ENCODE measurements around the gene SLC16A5. TPM values are rescaled to one million over a fixed set of nuclear protein-coding genes. Genes with fewer than 3 reads are reported as not detected.

SLC16A5 gene
- total RNA-seq, 4 donors from 2014 or later, result 4.6 to 27.9 (median 7.7) TPM

DNA sequence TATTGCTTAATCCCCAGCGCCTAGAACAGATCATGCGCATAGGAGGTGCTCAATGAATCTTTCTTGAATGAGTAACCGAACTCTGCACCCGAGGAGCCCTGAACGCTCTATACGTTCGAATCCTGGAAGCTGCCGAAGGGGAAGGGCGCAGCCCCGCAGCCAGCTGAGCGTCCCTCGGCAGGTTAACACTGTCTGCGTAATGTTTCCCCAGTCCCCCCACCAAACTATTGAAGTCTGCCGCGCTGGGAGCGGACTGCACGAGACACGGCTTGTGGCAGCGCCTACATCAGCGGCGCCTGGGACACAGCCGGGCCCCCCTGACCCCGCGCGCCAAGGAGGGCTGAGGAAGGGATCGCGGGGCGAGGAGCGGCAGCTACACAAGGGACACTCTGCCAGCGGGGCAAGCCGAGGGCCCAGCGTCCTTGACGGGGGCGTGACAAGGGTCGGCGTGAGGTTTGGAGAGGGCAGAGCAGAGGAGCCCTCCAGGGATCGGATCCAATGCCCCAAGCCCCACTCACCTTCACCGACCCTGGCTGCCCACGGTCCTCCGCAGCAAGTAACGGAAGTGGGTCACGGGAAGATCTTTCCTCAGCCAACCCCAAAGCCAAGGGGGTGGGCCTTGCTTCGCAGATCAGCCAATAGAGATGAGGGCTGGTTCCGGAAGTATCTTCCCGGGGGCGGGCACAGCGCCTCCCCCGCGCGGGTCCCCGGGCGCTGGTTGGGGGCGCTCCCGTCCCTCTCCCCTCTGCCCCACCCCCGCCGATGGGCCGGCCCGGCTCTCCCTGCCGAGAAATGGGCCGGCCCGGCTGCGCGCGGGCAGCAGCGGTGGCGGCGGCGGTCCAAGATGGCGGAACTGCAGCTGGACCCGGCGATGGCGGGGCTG lies 41.1 kb upstream of the SLC16A5 start, which contains the start of the genes ATP5PD and KCTD2:
Gene ATP5PD, minus strand, starts transcription at position 563 of the 883 bp plus-strand sequence. CDS start 4,319 bp downstream, outside the sequence.
Gene KCTD2, plus strand, starts transcription at position 819 of the 883 bp plus-strand sequence. Its CDS starts 26 bp downstream, at position 845.
- Histone ChIP-seq H3K36me3 (peaks cover 0 to 19% (median under 1%) of the 10 kb centered on the region in 3 donors), H3K9me3 (no peaks in the 10 kb centered on the region), H3K27me3 (no peaks in the 10 kb centered on the region), H3K4me1 (peaks cover 0 to 37% (median 21%) of the 10 kb centered on the region in 4 donors), H3K4me3 (peak within 1 kb of the TSS; percentile 65 to 98 (median 78)), H3K27ac (peak within 1 kb of the TSS; percentile 90 to 98 (median 92))
- 1% methylated on average over 44 to 52 of the region's 72 CpGs for WGBS, 2 donors
- TF ChIP-seq POLR2A (IDR thresholded peaks at IDR 0.05), result peak; percentile 88 to 90
- peak; percentile 47 to 98 for TF ChIP-seq EP300 (IDR thresholded peaks at IDR 0.05)
- TF ChIP-seq, protein P1, sequence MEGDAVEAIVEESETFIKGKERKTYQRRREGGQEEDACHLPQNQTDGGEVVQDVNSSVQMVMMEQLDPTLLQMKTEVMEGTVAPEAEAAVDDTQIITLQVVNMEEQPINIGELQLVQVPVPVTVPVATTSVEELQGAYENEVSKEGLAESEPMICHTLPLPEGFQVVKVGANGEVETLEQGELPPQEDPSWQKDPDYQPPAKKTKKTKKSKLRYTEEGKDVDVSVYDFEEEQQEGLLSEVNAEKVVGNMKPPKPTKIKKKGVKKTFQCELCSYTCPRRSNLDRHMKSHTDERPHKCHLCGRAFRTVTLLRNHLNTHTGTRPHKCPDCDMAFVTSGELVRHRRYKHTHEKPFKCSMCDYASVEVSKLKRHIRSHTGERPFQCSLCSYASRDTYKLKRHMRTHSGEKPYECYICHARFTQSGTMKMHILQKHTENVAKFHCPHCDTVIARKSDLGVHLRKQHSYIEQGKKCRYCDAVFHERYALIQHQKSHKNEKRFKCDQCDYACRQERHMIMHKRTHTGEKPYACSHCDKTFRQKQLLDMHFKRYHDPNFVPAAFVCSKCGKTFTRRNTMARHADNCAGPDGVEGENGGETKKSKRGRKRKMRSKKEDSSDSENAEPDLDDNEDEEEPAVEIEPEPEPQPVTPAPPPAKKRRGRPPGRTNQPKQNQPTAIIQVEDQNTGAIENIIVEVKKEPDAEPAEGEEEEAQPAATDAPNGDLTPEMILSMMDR (IDR thresholded peaks at IDR 0.05), result peak in 2 of 5 experiments; percentile 16 to 27
- DNase-seq (ENCODE audit: low spot score in 2 of 2), result peak; percentile 91 to 92

DNA sequence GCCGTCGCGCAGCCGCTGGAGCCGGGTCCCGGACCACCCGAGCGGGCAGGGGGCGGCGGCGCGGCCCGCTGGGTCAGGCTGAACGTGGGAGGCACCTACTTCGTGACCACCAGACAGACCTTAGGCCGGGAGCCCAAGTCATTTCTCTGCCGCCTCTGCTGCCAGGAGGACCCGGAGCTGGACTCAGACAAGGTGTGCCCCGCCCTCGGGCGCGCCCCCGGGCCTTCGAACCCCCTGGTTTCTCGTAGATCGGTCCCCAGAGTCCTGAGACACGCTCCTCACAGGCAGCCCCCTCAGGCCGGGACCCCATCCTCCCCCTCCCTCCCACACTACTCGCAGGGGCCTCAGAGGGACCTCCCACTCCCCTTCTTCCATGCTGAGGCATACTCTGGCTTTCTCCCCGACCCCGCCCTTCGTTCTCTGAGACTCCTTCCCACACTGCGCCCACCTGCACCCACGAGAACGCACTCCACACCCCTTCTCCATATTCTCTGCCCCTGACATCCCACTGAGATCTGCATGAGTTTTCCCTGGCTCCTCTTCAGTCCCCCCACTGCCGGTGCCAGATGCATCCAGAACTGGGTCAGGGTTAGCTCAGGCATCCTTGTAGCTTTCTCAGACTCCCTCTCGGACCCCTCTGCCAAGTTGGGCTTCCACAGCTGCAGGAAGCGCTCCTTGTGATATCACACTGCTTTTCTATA lies 40.2 kb upstream of the SLC16A5 start:
- Histone ChIP-seq H3K4me1 (peaks cover 0 to 37% (median 21%) of the 10 kb centered on the region in 4 donors), H3K36me3 (peaks cover 0 to 21% (median 0%) of the 10 kb centered on the region in 3 donors), H3K27me3 (no peaks in the 10 kb centered on the region), H3K4me3 (peak overlapping the region; percentile 65 to 98 (median 78)), H3K9me3 (no peaks in the 10 kb centered on the region), H3K27ac (peak overlapping the region; percentile 82 to 98 (median 92))
- DNase-seq (ENCODE audit: low spot score in 2 of 2), result peak in 1 of 2 donors; percentile 9
- WGBS, 2 donors, result 0 to 1% methylated on average over 33 to 37 of the region's 38 CpGs
- TF ChIP-seq EP300 (IDR thresholded peaks at IDR 0.05) (no peak), POLR2A (IDR thresholded peaks at IDR 0.05) (no peak)
- TF ChIP-seq, protein P1 (IDR thresholded peaks at IDR 0.05), result no peak

DNA sequence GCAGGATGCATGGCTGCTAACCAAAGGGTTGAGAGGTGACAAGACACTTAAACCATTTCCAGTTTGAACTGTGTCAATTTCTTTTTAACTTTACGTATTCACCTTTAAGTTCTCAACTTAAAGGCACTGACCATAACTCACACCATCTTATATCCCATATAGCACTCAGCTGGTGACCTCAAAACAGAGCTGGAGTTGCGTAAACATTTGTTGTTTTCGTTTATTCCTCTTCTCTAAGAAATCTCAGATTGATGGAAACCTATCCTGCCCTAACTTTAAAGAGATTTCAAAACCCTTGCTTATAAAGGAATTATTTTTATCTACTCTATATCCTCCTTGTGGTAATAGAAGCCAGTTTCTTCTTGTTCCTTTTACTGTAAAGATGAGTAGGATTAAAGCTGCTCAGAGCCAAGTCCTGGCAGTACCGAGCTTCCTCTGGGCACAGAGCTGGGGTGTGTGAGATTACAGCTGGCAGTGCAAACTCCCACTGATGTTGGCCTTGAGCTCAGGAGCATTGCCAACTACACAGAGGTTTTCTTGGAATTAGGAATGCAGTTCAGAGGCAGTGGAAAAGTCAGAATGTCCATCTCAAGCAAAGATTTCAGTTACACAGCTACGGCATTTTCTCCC lies 39.4 kb upstream of the SLC16A5 start:
- WGBS, 2 donors, result 18 to 27% methylated on average over 5 of the region's 5 CpGs
- Histone ChIP-seq H3K36me3 (peaks cover 0 to 29% (median 4%) of the 10 kb centered on the region in 3 donors), H3K27me3 (no peaks in the 10 kb centered on the region), H3K4me1 (peaks cover 0 to 37% (median 21%) of the 10 kb centered on the region in 4 donors), H3K9me3 (no peaks in the 10 kb centered on the region), H3K4me3 (peak overlapping the region; percentile 65 to 98 (median 78)), H3K27ac (peak overlapping the region; percentile 82 to 98 (median 92))
- DNase-seq (ENCODE audit: low spot score in 2 of 2), result no peak
- no peak for TF ChIP-seq POLR2A (IDR thresholded peaks at IDR 0.05)
- TF ChIP-seq EP300 (IDR thresholded peaks at IDR 0.05), result peak in 1 of 2 donors; percentile 28

DNA sequence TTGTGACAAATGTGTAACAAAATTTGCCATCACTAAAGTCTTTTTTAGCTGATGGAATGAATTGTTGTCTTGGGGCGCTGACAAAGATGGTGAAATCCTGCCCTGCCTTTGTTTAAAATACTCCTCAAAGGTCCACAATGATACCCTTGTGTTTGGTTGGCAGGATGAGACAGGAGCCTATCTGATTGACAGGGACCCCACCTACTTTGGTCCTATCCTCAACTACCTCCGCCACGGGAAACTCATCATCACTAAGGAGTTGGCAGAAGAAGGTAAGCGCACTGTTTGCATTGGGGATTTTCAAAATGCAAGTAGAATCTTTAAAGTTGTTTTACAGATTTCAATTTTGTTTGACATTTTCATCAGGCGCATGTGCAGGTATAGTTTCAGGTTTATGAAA lies 38.7 kb upstream of the SLC16A5 start:
- no peak for DNase-seq (ENCODE audit: low spot score in 2 of 2)
- TF ChIP-seq POLR2A (IDR thresholded peaks at IDR 0.05) (no peak), EP300 (IDR thresholded peaks at IDR 0.05) (no peak)
- TF ChIP-seq, protein P1 (IDR thresholded peaks at IDR 0.05), result no peak
- Histone ChIP-seq H3K9me3 (no peaks in the 10 kb centered on the region), H3K4me1 (peaks cover 0 to 37% (median 21%) of the 10 kb centered on the region in 4 donors), H3K4me3 (no peak overlapping the region), H3K27me3 (no peaks in the 10 kb centered on the region), H3K36me3 (peaks cover 0 to 36% (median 5%) of the 10 kb centered on the region in 3 donors), H3K27ac (peak overlapping the region in 3 of 4 donors; percentile 82 to 98 (median 91))
- WGBS, 2 donors, result 75 to 79% methylated on average over 5 of the region's 5 CpGs

DNA sequence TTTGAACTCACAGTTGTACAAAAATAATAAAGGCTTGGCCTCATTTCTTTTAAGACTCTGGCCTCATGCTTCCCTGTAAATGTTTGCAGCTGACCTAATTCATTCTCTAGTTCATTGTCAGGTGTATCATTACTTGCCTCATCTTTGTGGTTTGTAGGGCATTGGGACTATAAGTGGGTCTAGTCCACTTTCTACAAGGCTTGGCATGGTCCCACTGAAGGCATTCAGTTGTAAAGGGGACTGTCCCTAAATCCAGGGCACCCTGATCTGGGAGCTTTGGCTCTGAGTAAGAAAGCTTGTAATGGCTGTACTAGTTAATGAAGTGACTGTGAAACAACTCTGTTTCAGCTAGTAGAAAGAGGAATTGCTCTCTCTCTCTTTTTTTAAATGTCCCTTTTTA lies 38.0 kb upstream of the SLC16A5 start:
- H3K27ac ChIP-seq, result no peak overlapping the region
- peaks cover 0 to 42% (median 5%) of the 10 kb centered on the region in 3 donors for H3K36me3 ChIP-seq

More for the DNA sequence above, 38.0 kb upstream of the SLC16A5 start:
- TF ChIP-seq POLR2A (IDR thresholded peaks at IDR 0.05) (no peak), EP300 (IDR thresholded peaks at IDR 0.05) (no peak)
- TF ChIP-seq, protein P1 (IDR thresholded peaks at IDR 0.05), result no peak
- Histone ChIP-seq H3K27me3 (no peaks in the 10 kb centered on the region), H3K4me1 (peaks cover 0 to 37% (median 21%) of the 10 kb centered on the region in 4 donors), H3K9me3 (no peaks in the 10 kb centered on the region), H3K4me3 (no peak overlapping the region)
- no peak for DNase-seq (ENCODE audit: low spot score in 2 of 2)
